Amniotic epithelial cell (primary cell): ENCODE data around the gene SCNN1G.
"Not testable (repeated sequence)": the region's sequence is repeated elsewhere in the genome, so short reads cannot be mapped to it uniquely, and the experiment has no call there.

Experiments used
- DNase-seq: peaks from one replicate; pipeline ENCODE4 v3.0.0-alpha.2; 2010; ENCODE audit warnings: low read depth

SCNN1G gene, protein sequence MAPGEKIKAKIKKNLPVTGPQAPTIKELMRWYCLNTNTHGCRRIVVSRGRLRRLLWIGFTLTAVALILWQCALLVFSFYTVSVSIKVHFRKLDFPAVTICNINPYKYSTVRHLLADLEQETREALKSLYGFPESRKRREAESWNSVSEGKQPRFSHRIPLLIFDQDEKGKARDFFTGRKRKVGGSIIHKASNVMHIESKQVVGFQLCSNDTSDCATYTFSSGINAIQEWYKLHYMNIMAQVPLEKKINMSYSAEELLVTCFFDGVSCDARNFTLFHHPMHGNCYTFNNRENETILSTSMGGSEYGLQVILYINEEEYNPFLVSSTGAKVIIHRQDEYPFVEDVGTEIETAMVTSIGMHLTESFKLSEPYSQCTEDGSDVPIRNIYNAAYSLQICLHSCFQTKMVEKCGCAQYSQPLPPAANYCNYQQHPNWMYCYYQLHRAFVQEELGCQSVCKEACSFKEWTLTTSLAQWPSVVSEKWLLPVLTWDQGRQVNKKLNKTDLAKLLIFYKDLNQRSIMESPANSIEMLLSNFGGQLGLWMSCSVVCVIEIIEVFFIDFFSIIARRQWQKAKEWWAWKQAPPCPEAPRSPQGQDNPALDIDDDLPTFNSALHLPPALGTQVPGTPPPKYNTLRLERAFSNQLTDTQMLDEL

DNA sequence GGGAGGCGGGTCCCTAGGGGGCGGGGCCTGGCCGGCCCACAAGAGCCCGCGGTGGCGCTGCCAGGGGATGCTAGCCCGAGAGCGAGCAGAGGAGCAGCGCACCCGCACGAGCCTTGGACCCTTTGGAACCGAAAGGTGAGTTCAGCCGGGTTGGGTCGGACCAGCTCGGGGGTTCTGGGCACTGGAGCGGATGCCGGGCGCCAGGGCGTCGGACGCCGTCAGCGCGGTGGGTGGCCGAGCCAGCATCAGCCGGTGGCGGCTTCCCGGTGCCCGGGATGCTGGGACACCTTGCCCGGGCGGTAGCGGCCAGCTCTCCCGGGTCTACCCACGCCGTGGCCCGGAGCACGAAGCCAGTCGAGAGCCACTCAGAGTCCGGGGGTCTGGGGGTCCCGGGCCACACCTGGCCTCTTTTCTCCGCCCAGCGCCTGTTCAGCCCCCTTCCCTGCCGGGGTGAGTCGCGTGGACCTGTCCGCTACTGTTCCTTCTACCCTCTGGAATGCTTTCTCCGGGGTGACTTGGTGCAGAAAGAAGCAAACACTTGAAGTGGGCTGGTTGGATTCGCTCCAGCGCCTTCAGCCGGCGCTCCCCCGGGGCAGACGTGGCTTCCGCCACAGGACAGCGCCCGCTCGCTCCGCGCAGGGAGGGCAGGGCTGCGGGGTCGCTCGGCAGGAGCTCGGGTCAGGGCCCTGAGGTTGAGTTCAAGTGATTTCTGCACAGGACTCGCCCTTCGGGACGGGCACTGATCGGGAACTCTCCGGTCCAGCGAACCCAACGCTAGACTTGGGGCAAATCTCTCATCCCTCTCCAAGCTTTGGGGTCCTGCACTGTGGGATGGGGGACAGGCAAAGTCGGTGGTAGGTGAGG, at the start of gene SCNN1G:
SCNN1G (plus strand) TSS at position 67 of the 864 bp plus-strand sequence. CDS start 3,527 bp downstream, outside the sequence.
- DNase-seq = no peak

DNA sequence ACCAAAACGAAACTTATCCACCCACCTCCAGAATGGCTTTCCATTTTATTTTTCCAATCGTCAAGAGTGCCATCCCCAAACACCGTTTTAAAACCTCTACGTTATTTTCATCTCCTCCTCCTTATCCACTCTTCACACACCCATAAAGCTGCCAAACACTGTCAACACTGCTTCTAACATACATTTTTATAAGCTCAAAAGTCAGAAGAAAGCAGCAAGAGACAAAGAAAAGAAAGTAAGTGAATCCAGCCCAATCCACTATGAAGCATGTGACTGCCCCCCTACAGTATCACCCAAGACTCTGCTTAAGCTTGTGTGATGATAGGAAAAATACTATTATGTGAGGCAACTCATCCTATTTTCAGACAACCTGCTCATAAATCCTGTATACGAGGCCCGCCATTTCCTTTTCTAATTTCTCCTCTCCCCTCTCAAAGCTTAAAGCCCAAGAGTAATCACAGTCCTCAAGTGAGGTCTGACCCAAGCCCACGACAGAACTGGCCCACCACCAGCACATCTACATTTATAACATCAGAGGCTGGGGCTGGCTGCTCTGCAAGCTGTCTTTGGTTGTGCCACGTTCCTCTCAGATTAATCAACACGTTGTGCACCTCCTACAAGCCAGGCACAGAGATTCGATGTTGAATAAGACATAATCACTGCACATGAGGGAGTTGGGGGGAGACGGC, 49.6 kb upstream of the SCNN1G start:
- DNase-seq = no peak

DNA sequence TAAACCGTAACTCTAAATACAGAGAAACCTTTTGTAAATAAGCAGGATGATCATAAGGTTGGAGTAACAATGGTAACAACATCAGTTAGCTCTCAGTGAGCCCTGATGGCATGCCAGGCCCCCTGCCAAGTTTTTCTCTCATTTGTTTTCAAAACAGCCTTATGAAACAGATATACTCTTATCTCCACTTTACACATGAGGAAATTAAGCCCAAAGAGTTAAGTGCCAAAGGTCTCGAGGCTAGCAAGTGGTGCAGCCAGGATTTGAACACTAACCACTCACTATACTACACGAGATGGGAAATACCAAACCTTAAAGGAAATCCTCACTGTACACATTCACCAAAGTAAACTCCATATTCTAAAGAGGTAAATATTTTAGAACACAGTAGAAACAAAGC, 48.3 kb upstream of the SCNN1G start:
- peak; percentile 64 for DNase-seq

DNA sequence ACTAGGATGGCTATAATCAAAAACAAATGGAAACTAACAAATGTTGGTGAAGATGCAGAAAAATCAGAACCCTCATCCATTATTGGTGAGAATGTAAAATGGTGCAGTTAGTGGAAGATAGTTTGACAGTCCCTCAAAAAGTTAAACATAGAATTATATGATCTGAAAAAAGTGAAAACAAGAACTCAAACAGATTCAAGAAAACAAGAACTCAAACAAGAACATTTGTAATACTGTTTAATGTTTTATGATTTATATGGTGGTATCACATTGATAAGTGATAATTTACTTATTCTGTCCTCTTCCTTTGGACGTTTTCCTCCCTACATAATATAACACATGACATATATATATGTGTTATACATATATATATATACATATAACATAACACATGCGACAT, 45.3 kb upstream of the SCNN1G start:
- DNase-seq = no peak

DNA sequence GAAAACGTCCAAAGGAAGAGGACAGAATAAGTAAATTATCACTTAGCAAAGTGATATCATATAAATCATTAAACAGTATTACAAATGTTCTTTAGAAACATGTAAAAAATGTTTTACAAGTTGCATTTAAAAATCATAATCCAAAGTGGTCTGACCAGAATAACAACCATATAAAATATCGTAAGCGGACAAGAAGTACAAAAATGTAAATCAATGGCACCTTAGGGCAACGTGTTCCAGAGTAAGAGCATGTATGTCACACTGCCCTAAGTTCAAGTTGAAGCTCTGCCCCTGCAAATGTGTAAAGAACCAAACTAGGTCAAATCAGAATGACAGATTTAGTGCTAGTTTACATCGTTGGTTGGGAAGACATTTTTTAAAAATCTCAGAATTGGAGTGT, 44.7 kb upstream of the SCNN1G start:
- no peak for DNase-seq

- no peak for DNase-seq
Observed at GRCh38 chr16:23140107-23140506, 42.4 kb upstream of the SCNN1G start.

DNA sequence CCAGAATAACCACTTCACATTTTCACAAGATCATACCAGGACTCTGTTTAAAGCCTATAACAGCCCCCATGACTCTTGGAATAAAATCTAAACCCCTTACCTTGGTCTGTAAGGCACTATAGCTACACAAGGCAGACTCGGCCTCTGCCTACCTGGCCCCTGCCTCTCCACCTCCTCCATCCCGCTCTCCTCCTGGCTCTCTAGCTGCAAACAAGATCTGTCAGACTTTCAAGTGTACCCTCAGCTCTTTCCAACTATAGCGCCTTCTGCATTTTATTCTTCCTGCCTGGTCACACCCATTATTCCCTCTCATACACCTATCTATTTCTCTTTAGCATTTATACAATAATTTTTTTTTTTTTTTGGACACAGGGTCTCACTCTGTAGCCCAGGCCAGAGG, 41.5 kb upstream of the SCNN1G start:
- DNase-seq = no peak

DNA sequence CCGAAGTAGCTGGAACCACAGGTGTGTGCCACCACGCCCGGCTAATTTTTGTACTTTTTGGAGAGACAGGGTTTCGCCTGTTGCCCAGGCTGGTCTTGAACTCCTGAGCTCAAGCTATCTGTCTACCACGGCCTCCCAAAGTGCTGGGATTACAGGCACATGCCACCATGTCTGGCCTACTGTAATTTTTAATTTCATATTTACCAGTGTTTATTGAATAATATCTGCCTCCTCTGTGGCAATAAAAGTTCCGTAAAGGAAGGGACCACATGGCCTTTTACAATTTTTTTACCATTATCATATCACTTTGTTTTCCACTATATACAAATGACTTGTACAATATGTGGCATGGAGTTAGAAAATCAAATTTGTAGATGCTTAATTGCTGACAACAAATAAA, 41.0 kb upstream of the SCNN1G start:
- no peak for DNase-seq

GRCh38 chr16:23141959-23142740, 40.4 kb upstream of the SCNN1G start:
- no peak for DNase-seq

- no peak for DNase-seq
Observed at GRCh38 chr16:23143391-23143790, 39.2 kb upstream of the SCNN1G start.

DNA sequence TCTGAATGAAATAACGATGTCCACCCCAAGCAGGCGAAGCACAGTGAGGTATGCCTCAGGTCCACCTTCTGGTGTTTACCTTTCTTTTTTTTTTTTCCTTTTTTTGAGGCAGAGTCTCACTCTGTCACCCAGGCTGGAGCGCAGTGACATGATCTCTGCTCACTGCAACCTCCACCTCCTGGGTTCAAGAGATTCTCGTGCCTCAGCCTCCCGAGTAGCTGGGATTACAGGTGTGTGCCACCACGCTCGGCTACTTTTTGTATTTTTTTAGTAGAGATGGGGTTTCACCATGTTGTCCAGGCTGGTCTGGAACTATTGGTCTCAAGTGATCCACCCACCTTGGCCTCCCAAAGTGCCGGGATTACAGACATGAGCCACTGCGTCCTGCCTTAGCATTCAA, 38.2 kb upstream of the SCNN1G start:
- not testable (repeated sequence) for DNase-seq

DNA sequence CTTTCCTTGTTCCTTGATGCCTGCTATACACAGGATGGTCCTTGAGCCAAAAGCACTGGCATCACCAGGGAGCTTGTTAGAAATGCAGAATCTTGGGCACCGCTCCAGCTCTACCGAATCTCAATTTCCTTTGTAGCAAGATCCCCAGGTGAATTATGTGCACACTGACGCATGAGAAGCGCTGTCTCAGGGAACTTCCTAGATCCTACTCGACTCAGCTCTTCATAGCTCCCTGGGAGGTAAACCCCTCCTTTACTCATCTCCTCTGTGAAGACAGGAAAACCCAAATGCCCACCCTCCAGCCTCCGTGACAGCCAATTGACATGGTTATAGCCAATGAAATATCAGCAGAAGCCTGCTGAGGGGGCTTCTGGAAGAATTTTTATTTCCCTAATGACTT, 37.4 kb upstream of the SCNN1G start:
- DNase-seq = no peak

GRCh38 chr16:23145608-23146007, 36.9 kb upstream of the SCNN1G start:
- peak; percentile 62 for DNase-seq

DNA sequence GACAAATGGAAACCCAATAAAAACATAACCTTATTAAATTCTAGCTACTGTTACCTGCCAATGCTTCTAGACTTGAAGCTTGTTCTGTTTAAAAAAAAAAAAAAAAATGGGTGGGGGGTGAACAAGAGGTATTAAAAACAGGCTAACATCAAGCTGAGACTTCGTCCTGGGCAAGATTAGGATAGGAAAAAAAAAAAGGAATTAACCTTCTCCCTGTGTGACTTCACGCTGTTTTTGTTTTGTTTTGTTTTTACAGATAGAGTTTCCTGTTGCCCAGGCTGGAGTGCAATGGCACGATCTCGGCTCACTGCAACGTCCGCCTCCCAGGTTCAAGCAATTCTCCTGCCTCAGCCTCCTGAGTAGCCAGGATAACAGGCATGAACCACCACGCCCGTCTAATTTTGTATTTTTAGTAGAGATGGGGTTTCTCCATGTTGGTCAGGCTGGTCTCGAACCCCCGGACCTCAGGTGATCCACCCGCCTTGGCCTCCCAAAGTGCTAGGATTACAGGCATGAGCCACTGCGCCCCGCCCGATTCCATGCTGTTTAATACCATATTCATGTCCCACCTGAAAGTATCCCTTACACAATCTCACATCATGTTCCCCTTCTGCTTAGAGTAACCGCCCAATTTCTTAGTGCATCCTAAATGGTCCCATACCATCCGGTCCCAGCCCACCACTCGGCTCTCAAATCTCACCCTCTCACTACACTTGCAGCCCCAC, 35.5 kb upstream of the SCNN1G start:
- no peak for DNase-seq

DNA sequence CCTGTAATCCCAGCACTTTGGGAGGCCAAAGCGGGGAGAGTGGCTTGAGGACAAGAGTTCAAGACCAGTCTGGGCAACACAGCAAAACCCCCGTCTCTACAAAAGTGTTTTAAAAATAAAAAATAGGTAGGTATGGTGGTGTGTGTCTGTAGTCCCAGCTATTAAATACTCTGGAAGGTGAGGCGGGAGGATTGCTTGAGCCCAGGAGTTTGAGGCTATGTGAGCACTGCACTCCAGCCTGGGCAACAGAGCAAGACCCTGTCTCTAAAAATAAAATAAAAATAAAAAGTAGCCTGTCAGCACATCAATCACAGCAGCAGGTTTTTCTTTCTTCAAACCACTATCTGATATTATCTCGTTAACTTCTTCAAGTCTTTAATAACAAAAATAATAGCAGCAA, 34.9 kb upstream of the SCNN1G start:
- no peak for DNase-seq

GRCh38 chr16:23148166-23148512, 34.4 kb upstream of the SCNN1G start:
- DNase-seq = peak; percentile 3

DNA sequence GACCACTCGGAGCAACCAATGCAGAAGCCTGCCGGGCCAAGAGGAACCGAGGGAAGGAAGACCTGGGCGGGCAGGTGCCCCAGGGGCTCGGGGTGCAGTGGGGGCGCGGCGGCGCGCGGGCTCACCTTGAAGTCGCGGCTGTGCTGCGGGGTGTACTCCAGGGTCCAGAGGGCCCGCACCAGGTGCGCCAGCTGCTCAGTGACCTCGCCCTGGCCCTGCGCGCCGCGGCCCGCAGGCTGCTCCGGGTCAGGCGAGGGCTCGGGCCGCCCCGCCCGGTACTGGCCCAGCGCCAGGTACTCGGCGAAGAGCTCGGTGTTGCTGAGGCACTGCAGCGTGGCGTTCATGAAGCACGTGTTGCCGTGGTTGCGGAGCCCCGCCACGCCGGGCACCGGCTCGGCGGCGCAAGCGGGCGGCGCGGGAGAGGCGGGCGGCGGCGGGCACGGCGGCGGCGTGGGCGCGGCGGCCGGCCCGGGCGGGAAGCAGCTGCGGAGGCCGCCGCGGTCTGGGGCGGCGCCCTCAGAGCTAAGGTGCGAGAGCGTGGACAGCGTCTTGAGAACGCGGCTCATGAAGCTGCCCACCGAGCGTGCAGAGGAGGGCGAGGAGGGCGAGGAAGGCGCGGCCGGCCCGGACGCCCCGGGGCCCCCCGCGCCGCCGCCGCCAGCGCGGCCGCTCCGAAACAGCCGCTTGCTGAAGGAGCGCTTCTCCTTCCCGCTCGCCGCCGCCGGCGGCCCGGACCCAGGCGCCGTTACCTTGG, 33.9 kb upstream of the SCNN1G start:
- DNase-seq = peak; percentile 33

DNA sequence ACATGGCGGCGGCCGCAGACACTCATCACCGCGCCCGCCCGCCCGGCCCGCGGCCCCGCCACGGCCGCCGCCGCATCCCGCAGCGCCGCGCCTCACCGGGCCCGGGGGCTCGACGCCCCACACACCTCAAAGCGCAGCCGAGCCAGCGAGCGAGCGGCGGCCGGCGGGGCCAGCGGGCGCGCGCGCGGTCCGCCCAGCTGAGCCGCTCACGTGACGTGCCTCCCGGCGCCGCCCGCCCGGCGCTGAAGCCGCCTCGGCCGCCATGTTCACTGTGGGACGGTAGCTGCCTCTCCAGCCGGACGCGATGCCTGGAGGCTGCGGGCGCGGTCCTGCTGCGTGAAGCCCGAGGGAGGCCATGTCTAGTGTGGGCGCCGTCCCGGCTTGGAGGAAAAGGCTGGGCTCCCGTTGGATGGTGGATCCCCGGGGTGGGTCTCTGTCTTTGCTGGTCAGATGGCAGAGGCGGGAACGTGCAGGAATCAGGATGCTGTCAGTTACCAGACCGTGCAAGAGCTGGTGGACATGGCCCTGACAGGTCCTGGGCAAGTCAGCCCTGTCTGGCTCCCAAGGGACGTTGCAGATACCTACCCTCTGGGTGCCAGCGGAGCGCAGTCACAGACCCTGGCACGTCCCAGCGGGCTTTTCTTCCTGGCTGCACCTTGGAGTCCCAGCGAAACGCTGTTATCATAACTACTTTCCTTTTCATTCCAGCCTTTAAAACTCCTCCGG, 33.1 kb upstream of the SCNN1G start, which contains the start of gene USP31:
USP31 (minus strand) TSS at position 186 of the 726 bp plus-strand sequence; CDS start at position 4, 182 bp downstream.
- DNase-seq = peak; percentile 92

DNA sequence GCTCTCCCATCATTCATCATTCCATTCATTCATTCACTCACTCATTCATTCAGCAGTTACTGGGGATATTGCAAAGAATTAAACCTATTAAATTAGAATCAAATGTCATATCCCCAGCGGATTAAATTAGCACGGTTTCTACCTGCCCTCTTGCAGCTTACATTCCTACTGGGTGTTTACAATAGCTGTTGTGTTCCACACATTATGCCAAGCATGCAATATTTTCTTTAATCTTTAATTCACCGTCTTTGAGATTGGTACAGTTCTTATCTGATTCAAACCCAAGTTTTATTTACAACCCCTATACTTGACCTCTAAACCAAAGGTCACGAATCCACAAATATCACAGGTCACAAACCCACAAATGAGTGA, 32.6 kb upstream of the SCNN1G start:
- DNase-seq = no peak
